ENCODE measurements around the gene SRPX2.

GRCh38 chrX:100717363-100717762, 73.4 kb downstream of the SRPX2 start:
- TF ChIP-seq POLR2A (IDR thresholded peaks at IDR 0.05), result no peak
- TF ChIP-seq, protein P1, sequence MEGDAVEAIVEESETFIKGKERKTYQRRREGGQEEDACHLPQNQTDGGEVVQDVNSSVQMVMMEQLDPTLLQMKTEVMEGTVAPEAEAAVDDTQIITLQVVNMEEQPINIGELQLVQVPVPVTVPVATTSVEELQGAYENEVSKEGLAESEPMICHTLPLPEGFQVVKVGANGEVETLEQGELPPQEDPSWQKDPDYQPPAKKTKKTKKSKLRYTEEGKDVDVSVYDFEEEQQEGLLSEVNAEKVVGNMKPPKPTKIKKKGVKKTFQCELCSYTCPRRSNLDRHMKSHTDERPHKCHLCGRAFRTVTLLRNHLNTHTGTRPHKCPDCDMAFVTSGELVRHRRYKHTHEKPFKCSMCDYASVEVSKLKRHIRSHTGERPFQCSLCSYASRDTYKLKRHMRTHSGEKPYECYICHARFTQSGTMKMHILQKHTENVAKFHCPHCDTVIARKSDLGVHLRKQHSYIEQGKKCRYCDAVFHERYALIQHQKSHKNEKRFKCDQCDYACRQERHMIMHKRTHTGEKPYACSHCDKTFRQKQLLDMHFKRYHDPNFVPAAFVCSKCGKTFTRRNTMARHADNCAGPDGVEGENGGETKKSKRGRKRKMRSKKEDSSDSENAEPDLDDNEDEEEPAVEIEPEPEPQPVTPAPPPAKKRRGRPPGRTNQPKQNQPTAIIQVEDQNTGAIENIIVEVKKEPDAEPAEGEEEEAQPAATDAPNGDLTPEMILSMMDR (IDR thresholded peaks at IDR 0.05), result no peak

Measured in suprapubic skin (tissue), 3 donors.